GM23248 (cell line): ENCODE data around the gene SLC22A3.

Source experiments
- EZH2 ChIP-seq: fragments of 200-600 bp; sonication (generic); IDR thresholded peaks from 2 replicates; pipeline ENCODE4 v1.6.1; 2018; ENCODE audit warnings: antibody characterized with exemption, mild to moderate bottlenecking; ENCODE audit not compliant: insufficient read depth, poor library complexity, severe bottlenecking
- EZH2phosphoT487 ChIP-seq: fragments of 200-600 bp; sonication (generic); IDR thresholded peaks from 2 replicates; pipeline ENCODE4 v1.6.1; 2018; ENCODE audit warnings: antibody characterized with exemption, moderate library complexity, mild to moderate bottlenecking, low read depth; ENCODE audit not compliant: insufficient read depth

DNA sequence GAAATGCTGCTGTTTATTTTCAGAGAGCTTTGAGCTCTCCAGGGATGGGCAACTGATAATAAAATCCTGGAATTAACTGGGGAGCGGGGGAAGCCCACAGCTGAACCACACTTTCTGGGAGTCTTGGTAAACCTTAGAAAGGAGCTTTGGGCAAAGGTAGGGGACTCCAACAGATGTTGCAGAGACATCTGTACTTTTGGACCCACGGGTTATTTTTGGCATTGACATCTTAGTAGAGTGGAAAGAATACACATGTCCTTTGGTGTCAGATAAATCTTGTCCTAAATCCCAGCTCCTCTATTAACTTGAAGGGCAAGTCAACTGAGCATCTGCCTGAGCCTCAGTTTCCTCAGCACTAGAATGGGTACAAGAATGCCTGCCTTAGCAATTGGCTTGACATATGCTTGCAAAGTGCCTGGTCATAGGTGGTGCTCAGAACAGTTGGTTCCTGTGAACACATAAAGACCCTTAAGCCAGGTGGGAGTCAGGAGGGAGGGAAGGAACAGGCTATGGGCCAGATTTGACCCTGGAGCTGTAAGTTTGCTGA lies 5.8 kb downstream of the SLC22A3 start:
- TF ChIP-seq EZH2: no peak
- TF ChIP-seq EZH2phosphoT487: no peak
